GM21515 (cell line): ENCODE measurements around the gene STK11IP.

Experiments used
- ATAC-seq: cut with Tn5 transposase; IDR thresholded peaks from one replicate; pipeline ENCODE4 v1.9.1; 2021; ENCODE audit not compliant: unreplicated experiment

The STK11IP gene

GRCh38 chr2:219561179-219562048 lies 36.2 kb upstream of the STK11IP start:
- ATAC-seq, result no peak

GRCh38 chr2:219562049-219563020 lies 35.3 kb upstream of the STK11IP start:
- ATAC-seq, result no peak

- no peak for ATAC-seq
These were observed 34.3 kb upstream of the STK11IP start for GRCh38 chr2:219563271-219563928.

DNA sequence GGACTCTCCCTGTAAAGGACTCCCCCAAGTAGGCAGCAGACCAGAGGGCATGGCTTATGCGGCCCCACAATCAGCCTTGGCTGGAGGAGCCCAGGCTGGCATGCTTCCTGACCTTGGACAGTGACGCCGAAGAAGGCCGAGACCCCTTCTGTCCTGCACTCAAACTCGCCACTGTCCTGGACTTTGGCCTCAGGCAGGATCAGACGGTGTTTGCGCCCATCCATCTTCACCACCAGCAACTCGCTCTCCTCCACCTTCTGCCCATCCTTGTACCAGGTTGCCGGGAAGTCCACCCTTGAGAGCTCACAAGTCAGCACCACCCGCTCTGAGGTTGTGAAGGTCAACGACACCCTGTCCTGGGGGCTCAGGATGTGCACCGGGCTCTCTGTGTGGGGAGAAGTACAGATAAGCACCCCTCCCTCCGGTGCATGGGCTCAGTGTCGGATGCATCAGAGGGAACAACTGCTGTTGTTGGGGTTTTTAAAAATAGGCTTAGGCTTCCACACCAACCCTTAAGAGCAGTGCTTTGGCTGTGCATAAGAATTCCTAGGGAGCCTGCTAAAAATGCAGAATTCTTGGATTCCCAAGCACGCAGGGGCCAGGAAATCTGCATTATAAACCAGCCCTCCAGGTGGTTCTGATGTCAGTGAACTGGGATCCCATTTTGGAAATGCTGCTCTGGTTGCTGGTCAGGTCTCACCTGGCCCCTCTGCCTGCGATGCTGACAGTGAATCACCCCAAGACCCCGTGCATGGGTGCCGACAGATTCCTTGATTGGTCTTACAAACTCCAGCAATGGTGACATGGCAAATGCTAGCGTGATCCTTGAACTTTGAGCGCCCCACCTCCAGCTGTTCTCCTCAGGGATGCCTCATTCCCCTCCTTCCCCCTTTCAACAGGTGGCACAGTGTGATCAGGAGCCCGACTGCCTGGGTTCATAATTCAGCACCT lies 32.3 kb upstream of the STK11IP start:
- ATAC-seq, result no peak

GRCh38 chr2:219566640-219567039 lies 31.0 kb upstream of the STK11IP start:
- no peak for ATAC-seq

DNA sequence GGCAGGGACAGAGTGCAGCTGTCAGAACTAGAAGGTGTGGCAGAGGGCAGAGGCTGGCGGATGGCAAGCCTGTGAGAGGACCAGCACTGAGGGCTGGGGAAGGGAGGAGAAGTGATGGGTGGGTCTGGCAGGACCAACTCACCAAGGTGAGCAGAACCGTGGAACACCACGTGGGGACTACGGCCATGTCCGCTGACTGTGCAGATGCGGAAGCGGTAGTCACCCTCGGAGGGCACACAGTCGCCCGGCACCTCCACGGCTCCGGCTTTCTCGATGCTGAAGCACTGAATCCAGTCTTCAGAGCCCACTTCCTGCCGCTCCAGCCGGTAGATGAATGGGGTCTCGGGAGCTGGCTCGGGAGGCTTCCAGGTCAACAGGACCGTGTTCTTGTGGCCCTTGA lies 30.5 kb upstream of the STK11IP start:
- no peak for ATAC-seq

DNA sequence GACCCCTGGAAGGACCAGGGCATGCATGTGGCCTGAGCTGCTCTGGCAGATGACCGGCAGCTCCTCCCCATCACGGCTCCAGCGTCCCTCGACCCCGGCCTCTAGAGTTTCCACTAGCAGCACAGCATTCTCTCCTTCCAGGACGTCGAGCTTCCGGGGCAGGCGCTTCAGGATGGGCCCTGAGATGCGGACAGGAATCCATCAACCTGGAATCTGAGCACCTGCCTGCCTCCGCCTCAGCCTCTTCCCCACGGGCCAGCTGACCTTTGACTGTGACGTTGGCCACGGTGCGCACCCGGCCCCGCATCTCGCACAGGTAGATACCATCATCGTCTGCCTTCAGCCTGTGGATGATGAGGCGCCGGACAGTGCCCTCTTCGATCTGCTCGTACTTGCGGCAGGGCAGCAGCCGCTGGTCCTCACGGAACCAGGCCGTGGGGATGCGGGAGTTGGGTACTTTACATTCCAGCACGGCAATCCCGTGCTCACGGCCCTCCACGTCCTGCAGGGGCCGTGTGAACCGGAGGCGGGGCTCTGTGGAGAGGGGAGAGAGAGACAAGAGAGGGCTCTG lies 29.8 kb upstream of the STK11IP start:
- no peak for ATAC-seq

GRCh38 chr2:219569041-219569440 lies 28.6 kb upstream of the STK11IP start:
- ATAC-seq, result no peak

- no peak for ATAC-seq
These were observed 28.0 kb upstream of the STK11IP start for GRCh38 chr2:219569635-219570034.

DNA sequence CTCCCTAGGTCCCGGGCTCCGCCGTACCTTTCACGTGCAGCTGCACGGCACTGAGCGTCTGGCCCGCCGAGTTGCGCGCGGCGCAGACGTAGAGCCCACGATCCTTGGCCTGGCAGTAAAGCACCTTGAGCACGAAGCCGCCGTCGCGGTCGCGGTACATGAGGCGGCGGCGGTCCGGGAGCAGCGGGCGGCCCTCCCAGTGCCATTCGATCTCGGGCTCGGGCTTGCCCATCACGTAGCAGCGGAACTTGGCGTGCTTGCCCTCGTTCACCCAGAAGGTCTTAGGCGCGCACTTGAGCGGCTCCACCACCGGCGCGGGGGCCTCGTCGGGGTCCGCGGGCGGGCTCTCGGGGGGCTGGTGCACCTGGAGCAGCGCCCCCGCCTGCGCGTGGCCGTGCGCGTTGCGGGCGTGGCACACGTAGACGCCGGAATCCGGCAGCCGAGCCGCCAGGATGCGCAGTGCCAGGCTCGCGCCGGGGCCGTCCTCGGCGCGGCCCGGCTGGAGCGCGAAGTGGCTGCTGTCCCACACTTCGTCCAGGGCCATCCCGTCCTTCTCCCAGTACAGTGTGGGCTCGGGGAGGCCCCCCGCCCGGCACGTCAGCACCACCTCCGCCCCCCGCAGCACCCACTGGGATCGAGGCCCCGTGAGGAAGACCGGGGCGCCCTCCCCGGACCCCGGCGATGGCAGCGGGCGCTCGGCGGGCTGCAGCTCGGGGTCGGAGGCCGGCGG lies 27.3 kb upstream of the STK11IP start:
- ATAC-seq, result no peak

DNA sequence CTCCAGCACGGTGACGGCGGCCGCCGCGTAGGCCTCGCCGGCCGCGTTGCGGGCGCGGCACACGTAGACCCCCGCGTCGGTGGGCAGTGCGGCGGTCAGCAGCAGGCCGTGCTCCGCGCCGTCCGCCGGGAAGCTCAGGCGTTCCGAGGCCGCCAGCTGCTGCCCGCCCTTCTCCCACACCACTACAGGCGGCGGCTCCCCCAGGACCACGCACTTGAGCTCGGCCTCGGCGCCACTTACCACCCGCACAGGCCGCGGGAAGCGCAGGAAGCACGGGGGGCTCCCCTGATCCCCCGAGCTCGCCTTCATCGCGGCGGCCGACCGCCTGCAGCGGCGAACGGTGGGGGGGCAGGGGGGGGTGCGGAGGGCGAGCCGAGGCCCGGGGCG lies 26.7 kb upstream of the STK11IP start:
- no peak for ATAC-seq

DNA sequence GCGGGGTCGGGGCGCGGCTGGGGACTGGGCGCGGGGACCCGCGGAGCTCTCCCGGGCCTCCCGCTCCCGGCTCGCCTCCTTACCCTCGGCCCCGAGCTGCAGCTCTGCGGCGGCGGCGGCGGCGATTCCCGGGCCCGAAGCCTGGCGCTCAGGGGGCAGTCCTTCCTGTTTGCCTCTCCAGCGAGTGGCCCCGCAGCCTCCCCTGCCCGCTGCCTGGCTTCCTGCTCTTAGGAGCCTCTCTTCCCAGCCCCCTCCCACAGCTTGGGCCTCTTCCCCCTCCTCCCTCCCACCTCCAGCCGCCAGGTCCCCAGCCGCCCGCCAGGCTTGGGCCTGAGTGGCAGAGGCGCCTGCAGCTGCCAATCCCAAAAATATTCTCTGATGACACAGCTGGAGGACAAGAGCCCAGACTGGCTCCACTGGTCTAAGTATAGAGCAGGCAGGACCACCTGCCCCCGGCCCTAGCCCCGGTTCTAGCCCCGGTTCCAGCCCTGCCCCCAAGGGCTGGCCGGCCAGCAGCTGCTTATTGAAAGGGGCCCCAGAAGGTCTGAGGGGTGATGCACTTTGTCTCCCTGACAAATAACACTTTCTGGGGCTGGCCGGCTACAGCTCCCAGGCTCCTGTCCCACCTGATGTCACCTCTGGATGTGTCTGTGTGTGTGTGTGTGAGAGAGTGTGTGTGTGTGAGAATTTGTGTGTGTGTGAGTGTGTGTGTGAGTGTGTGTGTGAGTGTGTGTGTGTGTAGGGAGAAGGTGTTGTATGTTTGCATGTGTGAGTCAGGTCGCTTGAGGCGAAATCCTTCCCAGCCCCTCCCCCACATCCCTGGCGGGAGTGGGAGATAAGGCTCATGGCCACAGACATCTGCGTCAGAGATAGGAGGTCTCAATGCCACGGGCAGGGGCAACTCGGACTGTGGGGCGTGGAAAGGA lies 26.1 kb upstream of the STK11IP start, which contains the start of gene OBSL1:
TSS of gene OBSL1 (minus strand) at position 229 of the 926 bp plus-strand sequence. CDS start 307 bp downstream, outside the sequence.
- ATAC-seq, result no peak

- ATAC-seq, result no peak
These were observed 25.2 kb upstream of the STK11IP start, which contains the start of gene INHA for GRCh38 chr2:219572237-219573001. Gene INHA (plus strand): TSS chr2:219572310. CDS start chr2:219572375, 65 bp downstream.

DNA sequence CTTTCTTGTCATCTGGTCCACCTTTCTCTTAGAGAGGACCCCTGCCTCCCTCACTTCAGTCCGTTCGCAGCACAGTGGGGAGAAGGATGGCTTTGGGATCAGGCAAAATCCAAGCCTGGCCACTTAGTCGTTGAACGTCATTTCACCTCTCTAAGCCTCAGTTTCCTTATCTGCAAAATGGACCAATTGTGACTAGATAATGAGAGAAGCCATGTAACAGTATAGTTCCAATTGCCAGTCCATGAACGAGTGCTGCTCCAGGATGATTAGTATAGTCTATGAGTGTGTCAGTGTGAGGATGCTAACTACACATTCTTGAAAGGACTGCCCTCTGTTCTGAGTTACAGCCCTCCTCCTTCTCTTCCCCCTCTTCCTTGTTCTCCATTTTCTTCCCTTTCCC lies 24.5 kb upstream of the STK11IP start:
- ATAC-seq, result no peak

DNA sequence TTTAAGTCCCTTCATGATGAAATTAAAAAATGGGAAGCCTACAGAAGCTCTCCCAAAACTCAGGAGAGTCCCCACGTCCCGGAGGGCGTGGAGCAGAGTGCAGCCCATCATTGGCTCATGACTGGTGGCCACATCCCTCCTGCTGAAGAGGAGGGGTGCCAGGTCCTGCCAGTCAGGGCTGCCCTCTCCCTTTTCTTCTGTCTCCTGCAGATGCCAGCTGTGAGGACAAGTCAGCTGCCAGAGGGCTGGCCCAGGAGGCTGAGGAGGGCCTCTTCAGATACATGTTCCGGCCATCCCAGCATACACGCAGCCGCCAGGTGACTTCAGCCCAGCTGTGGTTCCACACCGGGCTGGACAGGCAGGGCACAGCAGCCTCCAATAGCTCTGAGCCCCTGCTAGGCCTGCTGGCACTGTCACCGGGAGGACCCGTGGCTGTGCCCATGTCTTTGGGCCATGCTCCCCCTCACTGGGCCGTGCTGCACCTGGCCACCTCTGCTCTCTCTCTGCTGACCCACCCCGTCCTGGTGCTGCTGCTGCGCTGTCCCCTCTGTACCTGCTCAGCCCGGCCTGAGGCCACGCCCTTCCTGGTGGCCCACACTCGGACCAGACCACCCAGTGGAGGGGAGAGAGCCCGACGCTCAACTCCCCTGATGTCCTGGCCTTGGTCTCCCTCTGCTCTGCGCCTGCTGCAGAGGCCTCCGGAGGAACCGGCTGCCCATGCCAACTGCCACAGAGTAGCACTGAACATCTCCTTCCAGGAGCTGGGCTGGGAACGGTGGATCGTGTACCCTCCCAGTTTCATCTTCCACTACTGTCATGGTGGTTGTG lies 23.0 kb upstream of the STK11IP start:
- ATAC-seq, result no peak
